Panc1 (cell line): Measurements from ENCODE around the gene HIKESHI. TPM values are rescaled to one million over a fixed set of nuclear protein-coding genes. Genes with fewer than 3 reads are reported as not detected.

Experiments used
- ATAC-seq: fragments of 200-7000 bp; cut with Tn5 transposase; 2 replicates; pipeline ENCODE4 v1.9.1; 2020; ENCODE audit warnings: mild to moderate bottlenecking, moderate library complexity
- BruUV-seq: library from RNA; stranded (reverse); fragments of 400-500 nt; replicated peaks from 2 replicates; lab custom pipeline; 2021; lab: Mats Ljungman, UMichigan
- CTCF ChIA-PET: fragments of 300-600 bp; sonication (Branson Sonifier 250); formaldehyde crosslinking; loops from one replicate; lab custom pipeline; 2022; ENCODE audit warnings: antibody characterized with exemption; lab: Charles Lee
- POLR2A ChIA-PET: fragments of 300-600 bp; sonication (Branson Sonifier 250); formaldehyde crosslinking; loops from one replicate; lab custom pipeline; 2022; ENCODE audit warnings: antibody characterized with exemption; lab: Charles Lee
- DNase-seq: peaks from one replicate; pipeline ENCODE4 v3.0.0-alpha.2; 2010; ENCODE audit warnings: low read depth, low spot score
- H3K27ac ChIP-seq: 2 replicates; pipeline ENCODE4 v1.5.1; 2011; ENCODE audit warnings: mild to moderate bottlenecking, low read length, inconsistent platforms
- H3K27me3 ChIP-seq: fragments of 200-500 bp; sonication (Bioruptor generic); 2 replicates; pipeline ENCODE4 v1.6.0; 2014; ENCODE audit warnings: low read length, inconsistent platforms; ENCODE audit not compliant: control insufficient read depth, insufficient read depth
- H3K36me3 ChIP-seq: fragments of 200-500 bp; sonication (Bioruptor generic); 2 replicates; pipeline ENCODE4 v1.5.1; 2014; ENCODE audit warnings: inconsistent platforms, mild to moderate bottlenecking, low read length, moderate library complexity; ENCODE audit not compliant: control insufficient read depth, insufficient read depth
- H3K4me1 ChIP-seq: 2 replicates; pipeline ENCODE4 v1.5.1; 2011; ENCODE audit warnings: inconsistent platforms, mild to moderate bottlenecking, low read length, moderate library complexity; ENCODE audit not compliant: control insufficient read depth, insufficient read depth
- H3K4me3 ChIP-seq, 2 experiments: 2 replicates each; pipeline ENCODE4 v1.5.1; 2011 to 2012; ENCODE audit warnings: low read depth in 2 of 2, low read length in 2 of 2, mild to moderate bottlenecking in 2 of 2, inconsistent platforms in 1 of 2, moderate library complexity in 1 of 2
- H3K9me3 ChIP-seq: fragments of 200-500 bp; sonication (Bioruptor generic); 2 replicates; pipeline ENCODE4 v1.5.1; 2014; ENCODE audit warnings: low read depth, mild to moderate bottlenecking, inconsistent platforms, low read length, moderate library complexity; ENCODE audit not compliant: control insufficient read depth, insufficient read depth
- POLR2AphosphoS5 ChIP-seq: IDR thresholded peaks from 2 replicates; pipeline ENCODE4 v1.6.1; 2012; ENCODE audit warnings: mild to moderate bottlenecking, low read depth, low read length, moderate library complexity
- REST ChIP-seq, 2 experiments: IDR thresholded peaks; 2 replicates each; pipeline ENCODE4 v1.6.1; 2011 to 2012; ENCODE audit warnings: low read depth in 2 of 2, control low read depth in 1 of 2, low read length in 1 of 2, mild to moderate bottlenecking in 1 of 2, moderate library complexity in 1 of 2; ENCODE audit not compliant: insufficient read depth in 1 of 2
- SIN3A ChIP-seq: IDR thresholded peaks from 2 replicates; pipeline ENCODE4 v1.6.1; 2012; ENCODE audit warnings: low read depth, mild to moderate bottlenecking, low read length, moderate library complexity, borderline replicate concordance; ENCODE audit not compliant: insufficient read depth
- TCF7L2 ChIP-seq: IDR thresholded peaks from 2 replicates; pipeline ENCODE4 v1.6.1; 2011; ENCODE audit warnings: mild to moderate bottlenecking, low read depth, low read length, inconsistent platforms
- in situ Hi-C: cut with HindIII; loops from 2 replicates; pipeline ENCODE4 v1.10.0; 2016; ENCODE audit warnings: low sequenced_read_pairs, low pct_unique_long_range_greater_than_20kb
- intact Hi-C: fragments of 100-400 bp; cut with micrococcal nuclease; formaldehyde crosslinking; loops from one replicate; pipeline ENCODE4 v1.10.0; 2022; ENCODE audit not compliant: unreplicated experiment
- total RNA-seq: library from RNA; stranded (reverse); gene quantifications from one replicate; pipeline ENCODE4 v1.2.1, GENCODE V29; 2021; ENCODE audit not compliant: unreplicated experiment
- TF ChIP-seq, protein P1 (sequence below): fragments of 450-650 bp; IDR thresholded peaks from 2 replicates; pipeline ENCODE4 v1.5.1; 2017; ENCODE audit warnings: mild to moderate bottlenecking

Gene HIKESHI
- total RNA-seq, 1 experiment from 2014 or later = 61.3 TPM

DNA sequence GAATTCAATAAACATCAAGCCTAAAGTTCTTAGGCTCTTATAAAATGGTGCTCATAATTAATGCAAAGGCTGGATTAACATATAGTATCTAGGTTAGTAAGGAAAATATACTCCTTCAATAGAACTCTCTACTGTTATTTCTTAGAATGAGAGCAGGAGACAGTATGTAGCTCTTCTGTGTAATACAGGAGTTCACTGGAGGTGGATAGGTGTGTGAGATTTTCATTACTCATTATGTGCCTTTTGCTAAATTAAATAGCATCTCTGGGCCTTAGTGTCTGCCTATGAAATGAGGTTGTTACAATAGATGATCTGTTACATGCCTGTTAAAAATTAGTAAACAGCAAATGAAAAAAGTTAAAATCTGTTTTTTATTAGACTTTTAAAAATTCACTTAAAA is 36.8 kb upstream of the HIKESHI start:
- Histone ChIP-seq H3K36me3 (peaks cover 12% of the 10 kb centered on the region), H3K9me3 (no peaks in the 10 kb centered on the region), H3K27ac (no peak overlapping the region), H3K27me3 (no peaks in the 10 kb centered on the region), H3K4me3 (no peak overlapping the region), H3K4me1 (no peaks in the 10 kb centered on the region)
- intact Hi-C loops (no loop called here), in situ Hi-C loops (no loop called here)
- no peak for DNase-seq
- TF ChIP-seq TCF7L2 (no peak), POLR2AphosphoS5 (no peak), SIN3A (no peak), REST (IDR thresholded peaks at IDR 0.05; ENCODE audit: insufficient read depth in 1 of 2, low read depth in 2 of 2, low read length in 1 of 2) (no peak)
- TF ChIP-seq, protein P1, sequence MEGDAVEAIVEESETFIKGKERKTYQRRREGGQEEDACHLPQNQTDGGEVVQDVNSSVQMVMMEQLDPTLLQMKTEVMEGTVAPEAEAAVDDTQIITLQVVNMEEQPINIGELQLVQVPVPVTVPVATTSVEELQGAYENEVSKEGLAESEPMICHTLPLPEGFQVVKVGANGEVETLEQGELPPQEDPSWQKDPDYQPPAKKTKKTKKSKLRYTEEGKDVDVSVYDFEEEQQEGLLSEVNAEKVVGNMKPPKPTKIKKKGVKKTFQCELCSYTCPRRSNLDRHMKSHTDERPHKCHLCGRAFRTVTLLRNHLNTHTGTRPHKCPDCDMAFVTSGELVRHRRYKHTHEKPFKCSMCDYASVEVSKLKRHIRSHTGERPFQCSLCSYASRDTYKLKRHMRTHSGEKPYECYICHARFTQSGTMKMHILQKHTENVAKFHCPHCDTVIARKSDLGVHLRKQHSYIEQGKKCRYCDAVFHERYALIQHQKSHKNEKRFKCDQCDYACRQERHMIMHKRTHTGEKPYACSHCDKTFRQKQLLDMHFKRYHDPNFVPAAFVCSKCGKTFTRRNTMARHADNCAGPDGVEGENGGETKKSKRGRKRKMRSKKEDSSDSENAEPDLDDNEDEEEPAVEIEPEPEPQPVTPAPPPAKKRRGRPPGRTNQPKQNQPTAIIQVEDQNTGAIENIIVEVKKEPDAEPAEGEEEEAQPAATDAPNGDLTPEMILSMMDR = no peak
- POLR2A ChIA-PET = no interaction called here
- ATAC-seq = no peak
- CTCF ChIA-PET = no interaction called here
- no TSS peak for BruUV-seq

- H3K4me3 ChIP-seq = no peak overlapping the region
- in situ Hi-C loops = no loop called here
- peaks cover 9% of the 10 kb centered on the region; the same call in 1 of the 2 replicates for H3K36me3 ChIP-seq
- intact Hi-C loops = no loop called here
- no peaks in the 10 kb centered on the region for H3K9me3 ChIP-seq
- ChIA-PET POLR2A (interaction anchor here (0.7 kb wide), 1 partner anchor 30 kb away, joined by 7 read pairs; no protein-coding TSS in a partner anchor), CTCF (no interaction called here)
- TF ChIP-seq SIN3A = no peak
- TF ChIP-seq, protein P1 = no peak
- TF ChIP-seq POLR2AphosphoS5 = no peak
- TF ChIP-seq REST (IDR thresholded peaks at IDR 0.05; ENCODE audit: insufficient read depth in 1 of 2, low read depth in 2 of 2, low read length in 1 of 2) = no peak
- no peak for TF ChIP-seq TCF7L2
- no peaks in the 10 kb centered on the region for H3K27me3 ChIP-seq
- DNase-seq = no peak
- no TSS peak for BruUV-seq
- ATAC-seq = no peak
- no peaks in the 10 kb centered on the region for H3K4me1 ChIP-seq
- H3K27ac ChIP-seq = no peak overlapping the region
Measured at GRCh38 chr11:86269645-86270044, 32.4 kb upstream of the HIKESHI start.
